Measurements from ENCODE around the gene SFMBT1.

The SFMBT1 gene

GRCh38 chr3:52897130-52898122 lies 148.4 kb downstream of the SFMBT1 start, which contains the start of gene STIMATE:
Gene STIMATE (minus strand): TSS chr3:52897548. CDS start chr3:52897450, 98 bp downstream.
- no peaks in the 10 kb centered on the region for H3K9me3 Mint-ChIP-seq
- H3K4me3 Mint-ChIP-seq, result peak within 1 kb of the TSS; percentile 95 to 98
- DNase-seq (peak; percentile 86 to 87), ATAC-seq (peak; percentile 95)
- H3K27ac Mint-ChIP-seq, result peak within 1 kb of the TSS; percentile 66 to 94
- no peaks in the 10 kb centered on the region for H3K27me3 Mint-ChIP-seq
- peaks cover 44% of the 10 kb centered on the region for H3K4me1 Mint-ChIP-seq

- no peaks in the 10 kb centered on the region for H3K27me3 Mint-ChIP-seq
- H3K9me3 Mint-ChIP-seq, result no peaks in the 10 kb centered on the region
- H3K4me3 Mint-ChIP-seq, result peak overlapping the region; percentile 95 to 98
- DNase-seq, result no peak
- ATAC-seq, result no peak
- H3K27ac Mint-ChIP-seq, result peak overlapping the region; percentile 66 to 94
- peaks cover 52% of the 10 kb centered on the region for H3K4me1 Mint-ChIP-seq
These were observed 149.3 kb downstream of the SFMBT1 start for GRCh38 chr3:52896613-52897012.

- DNase-seq, result no peak
- H3K27me3 Mint-ChIP-seq, result no peaks in the 10 kb centered on the region
These were observed 149.7 kb downstream of the SFMBT1 start for GRCh38 chr3:52896151-52896550.

GRCh38 chr3:52895418-52895817 lies 150.5 kb downstream of the SFMBT1 start:
- H3K27ac Mint-ChIP-seq, result no peak overlapping the region
- no peaks in the 10 kb centered on the region for H3K27me3 Mint-ChIP-seq
- ATAC-seq (no peak), DNase-seq (no peak)
- H3K9me3 Mint-ChIP-seq, result no peaks in the 10 kb centered on the region
- H3K4me1 Mint-ChIP-seq, result peaks cover 64% of the 10 kb centered on the region
- H3K4me3 Mint-ChIP-seq, result peak overlapping the region; percentile 95 to 98

More at GRCh38 chr3:52896151-52896550, 149.7 kb downstream of the SFMBT1 start:
- Mint-ChIP-seq H3K4me3 (peak overlapping the region; percentile 95 to 98), H3K27ac (peak overlapping the region; percentile 66 to 94), H3K9me3 (no peaks in the 10 kb centered on the region), H3K4me1 (peaks cover 57% of the 10 kb centered on the region)
- ATAC-seq, result no peak

GRCh38 chr3:52894756-52895155 lies 151.1 kb downstream of the SFMBT1 start:
- H3K27ac Mint-ChIP-seq, result no peak overlapping the region
- DNase-seq (no peak), ATAC-seq (no peak)

GRCh38 chr3:52893723-52894122 lies 152.2 kb downstream of the SFMBT1 start:
- Mint-ChIP-seq H3K4me1 (peaks cover 73% of the 10 kb centered on the region), H3K4me3 (peak overlapping the region; percentile 73 to 76)
- DNase-seq, result no peak

More at GRCh38 chr3:52894756-52895155, 151.1 kb downstream of the SFMBT1 start:
- H3K27me3 Mint-ChIP-seq, result no peaks in the 10 kb centered on the region
- H3K4me1 Mint-ChIP-seq, result peaks cover 71% of the 10 kb centered on the region
- H3K9me3 Mint-ChIP-seq, result no peaks in the 10 kb centered on the region
- peak overlapping the region in 1 of 2 donors; percentile 6 for H3K4me3 Mint-ChIP-seq

GRCh38 chr3:52892625-52893311 lies 153.1 kb downstream of the SFMBT1 start:
- Mint-ChIP-seq H3K4me3 (peak overlapping the region; percentile 73 to 76), H3K27ac (peak overlapping the region; percentile 34 to 68), H3K27me3 (no peaks in the 10 kb centered on the region), H3K4me1 (peaks cover 73% of the 10 kb centered on the region), H3K9me3 (no peaks in the 10 kb centered on the region)
- ATAC-seq (no peak), DNase-seq (peak in 1 of 2 donors; percentile 19)

More at GRCh38 chr3:52893723-52894122, 152.2 kb downstream of the SFMBT1 start:
- ATAC-seq, result no peak
- no peaks in the 10 kb centered on the region for H3K9me3 Mint-ChIP-seq
- no peaks in the 10 kb centered on the region for H3K27me3 Mint-ChIP-seq
- no peak overlapping the region for H3K27ac Mint-ChIP-seq

- peak overlapping the region; percentile 73 to 76 for H3K4me3 Mint-ChIP-seq
- H3K4me1 Mint-ChIP-seq, result peaks cover 73% of the 10 kb centered on the region
- DNase-seq (no peak), ATAC-seq (no peak)
- no peaks in the 10 kb centered on the region for H3K27me3 Mint-ChIP-seq
- H3K27ac Mint-ChIP-seq, result no peak overlapping the region
- H3K9me3 Mint-ChIP-seq, result no peaks in the 10 kb centered on the region
These were observed 153.6 kb downstream of the SFMBT1 start for GRCh38 chr3:52892290-52892624.

- DNase-seq (no peak), ATAC-seq (peak; percentile 47)
- Mint-ChIP-seq H3K4me1 (peaks cover 72% of the 10 kb centered on the region), H3K9me3 (no peaks in the 10 kb centered on the region), H3K27ac (peak overlapping the region in 1 of 2 donors; percentile 79), H3K4me3 (peak overlapping the region; percentile 76 to 79), H3K27me3 (no peaks in the 10 kb centered on the region)
These were observed 154.2 kb downstream of the SFMBT1 start for GRCh38 chr3:52891615-52892081.

- Mint-ChIP-seq H3K4me1 (peaks cover 67% of the 10 kb centered on the region), H3K27ac (peak overlapping the region; percentile 79 to 91), H3K4me3 (peak overlapping the region; percentile 76 to 79), H3K9me3 (no peaks in the 10 kb centered on the region), H3K27me3 (no peaks in the 10 kb centered on the region)
- peak; percentile 89 for ATAC-seq
- DNase-seq, result peak; percentile 54 to 82
These were observed 154.7 kb downstream of the SFMBT1 start for GRCh38 chr3:52891164-52891563.

- Mint-ChIP-seq H3K4me1 (peaks cover 67% of the 10 kb centered on the region), H3K27ac (peak overlapping the region in 1 of 2 donors; percentile 79)
- ATAC-seq, result peak; percentile 46
These were observed 155.1 kb downstream of the SFMBT1 start for GRCh38 chr3:52890735-52891134.

GRCh38 chr3:52889901-52890300 lies 156.0 kb downstream of the SFMBT1 start:
- no peak overlapping the region for H3K4me3 Mint-ChIP-seq
- peaks cover 59% of the 10 kb centered on the region for H3K4me1 Mint-ChIP-seq
- no peaks in the 10 kb centered on the region for H3K9me3 Mint-ChIP-seq
- no peak for DNase-seq
- no peak for ATAC-seq
- peak overlapping the region in 1 of 2 donors; percentile 2 for H3K27ac Mint-ChIP-seq
- no peaks in the 10 kb centered on the region for H3K27me3 Mint-ChIP-seq

More at GRCh38 chr3:52890735-52891134, 155.1 kb downstream of the SFMBT1 start:
- Mint-ChIP-seq H3K9me3 (no peaks in the 10 kb centered on the region), H3K4me3 (peak overlapping the region; percentile 44 to 49), H3K27me3 (no peaks in the 10 kb centered on the region)
- DNase-seq, result peak; percentile 33 to 57

- Mint-ChIP-seq H3K27me3 (no peaks in the 10 kb centered on the region), H3K27ac (no peak overlapping the region), H3K4me3 (no peak overlapping the region), H3K9me3 (no peaks in the 10 kb centered on the region), H3K4me1 (peaks cover 49% of the 10 kb centered on the region)
- ATAC-seq (no peak), DNase-seq (no peak)
These were observed 158.7 kb downstream of the SFMBT1 start for GRCh38 chr3:52887166-52887565.

- Mint-ChIP-seq H3K27me3 (no peaks in the 10 kb centered on the region), H3K27ac (no peak overlapping the region), H3K9me3 (no peaks in the 10 kb centered on the region), H3K4me1 (peaks cover 43% of the 10 kb centered on the region), H3K4me3 (no peak overlapping the region)
- DNase-seq (no peak), ATAC-seq (no peak)
These were observed 159.7 kb downstream of the SFMBT1 start for GRCh38 chr3:52886049-52886730.

GRCh38 chr3:52882377-52882776 lies 163.5 kb downstream of the SFMBT1 start:
- H3K27me3 Mint-ChIP-seq, result no peaks in the 10 kb centered on the region
- no peak overlapping the region for H3K4me3 Mint-ChIP-seq
- ATAC-seq (no peak), DNase-seq (no peak)
- H3K9me3 Mint-ChIP-seq, result no peaks in the 10 kb centered on the region
- H3K27ac Mint-ChIP-seq, result no peak overlapping the region
- H3K4me1 Mint-ChIP-seq, result peaks cover 44% of the 10 kb centered on the region
